GM12864 (cell line): ENCODE data around the gene RBM23.

Experiments used
- DNase-seq: peaks from one replicate; pipeline ENCODE4 v3.0.0-alpha.2; 2011; ENCODE audit warnings: low read depth
- H3K4me3 ChIP-seq: 2 replicates; pipeline ENCODE4 v1.5.1; 2011; ENCODE audit warnings: mild to moderate bottlenecking, low read depth, low read length, control low read depth
- TF ChIP-seq, protein P1 (sequence below): IDR thresholded peaks from 2 replicates; pipeline ENCODE4 v1.5.1; 2011; ENCODE audit warnings: low read depth, mild to moderate bottlenecking, moderate library complexity, low read length, control low read depth, inconsistent platforms; ENCODE audit errors: missing control alignments

Gene RBM23

DNA sequence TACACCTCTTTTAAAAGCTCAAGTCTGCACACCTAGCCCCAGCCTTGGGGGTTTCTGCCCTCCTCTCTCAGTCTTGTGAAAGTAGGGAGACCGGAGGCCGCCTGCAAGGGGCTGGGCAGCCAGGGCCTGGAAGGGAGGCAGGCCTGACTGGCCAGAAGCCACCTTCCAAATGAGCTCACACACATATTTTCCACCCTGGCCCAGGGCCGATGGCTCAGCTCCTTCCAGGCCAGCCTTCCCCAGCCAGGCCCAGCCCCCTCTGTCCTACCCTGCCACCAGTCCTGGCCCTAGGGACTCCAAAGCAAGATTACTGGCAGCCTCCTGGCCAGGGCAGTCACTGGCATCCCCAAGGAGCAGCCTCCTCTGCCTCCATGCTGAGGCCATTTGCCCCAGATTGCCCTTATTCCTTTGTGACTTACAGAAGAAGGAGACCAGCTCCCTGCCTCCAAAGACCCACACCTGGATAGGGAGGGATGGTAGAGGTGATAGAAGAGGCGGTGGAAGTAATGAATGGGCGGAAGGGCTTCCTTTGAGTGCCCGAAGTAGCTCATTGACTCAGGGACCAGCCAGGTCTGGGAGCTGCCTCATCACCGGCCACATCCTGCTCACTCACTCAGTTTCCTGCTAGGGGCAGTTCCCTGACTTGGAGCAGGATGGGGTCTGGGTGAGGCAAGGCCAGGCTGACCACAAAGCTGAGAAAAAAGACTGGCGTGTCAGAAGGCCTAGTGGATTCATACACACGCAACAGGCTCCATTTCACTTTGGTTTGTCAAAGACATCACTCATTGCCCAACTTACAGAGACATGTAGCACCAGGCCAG is 67.8 kb downstream of the RBM23 start:
- TF ChIP-seq, protein P1, sequence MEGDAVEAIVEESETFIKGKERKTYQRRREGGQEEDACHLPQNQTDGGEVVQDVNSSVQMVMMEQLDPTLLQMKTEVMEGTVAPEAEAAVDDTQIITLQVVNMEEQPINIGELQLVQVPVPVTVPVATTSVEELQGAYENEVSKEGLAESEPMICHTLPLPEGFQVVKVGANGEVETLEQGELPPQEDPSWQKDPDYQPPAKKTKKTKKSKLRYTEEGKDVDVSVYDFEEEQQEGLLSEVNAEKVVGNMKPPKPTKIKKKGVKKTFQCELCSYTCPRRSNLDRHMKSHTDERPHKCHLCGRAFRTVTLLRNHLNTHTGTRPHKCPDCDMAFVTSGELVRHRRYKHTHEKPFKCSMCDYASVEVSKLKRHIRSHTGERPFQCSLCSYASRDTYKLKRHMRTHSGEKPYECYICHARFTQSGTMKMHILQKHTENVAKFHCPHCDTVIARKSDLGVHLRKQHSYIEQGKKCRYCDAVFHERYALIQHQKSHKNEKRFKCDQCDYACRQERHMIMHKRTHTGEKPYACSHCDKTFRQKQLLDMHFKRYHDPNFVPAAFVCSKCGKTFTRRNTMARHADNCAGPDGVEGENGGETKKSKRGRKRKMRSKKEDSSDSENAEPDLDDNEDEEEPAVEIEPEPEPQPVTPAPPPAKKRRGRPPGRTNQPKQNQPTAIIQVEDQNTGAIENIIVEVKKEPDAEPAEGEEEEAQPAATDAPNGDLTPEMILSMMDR, result no peak
- no peak overlapping the region for H3K4me3 ChIP-seq
- DNase-seq, result no peak

DNA sequence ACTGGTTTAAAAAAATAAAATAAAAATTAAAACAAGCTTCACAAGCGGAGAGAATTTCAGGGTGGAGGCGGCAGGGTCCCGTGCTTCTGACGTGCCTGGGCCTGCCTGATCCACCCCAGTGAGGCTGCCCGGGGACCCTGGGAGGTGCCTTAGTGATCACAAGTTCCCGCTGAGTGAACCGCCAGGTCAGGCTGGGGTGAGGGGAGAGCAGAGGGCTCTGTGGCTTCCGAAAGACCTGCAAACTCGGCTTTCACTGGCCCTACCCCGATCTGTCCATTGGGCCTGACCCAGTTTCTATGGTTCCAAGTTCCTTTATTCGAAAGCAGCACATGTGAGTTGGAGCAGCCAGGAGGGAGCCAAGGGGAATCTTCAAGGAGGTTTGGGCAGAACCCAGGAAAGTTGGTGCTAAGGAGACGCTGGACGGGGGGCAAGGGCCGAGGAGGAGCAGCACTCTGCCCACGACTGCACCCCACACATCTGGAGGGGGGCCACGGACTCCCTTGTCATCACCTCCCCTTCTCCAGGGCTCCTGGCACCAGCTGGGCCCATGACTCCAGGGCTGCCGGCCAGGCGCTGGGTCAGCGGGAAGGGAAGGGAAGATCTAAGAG is 69.6 kb downstream of the RBM23 start:
- no peak for DNase-seq
- TF ChIP-seq, protein P1, result no peak
- H3K4me3 ChIP-seq, result no peak overlapping the region

DNA sequence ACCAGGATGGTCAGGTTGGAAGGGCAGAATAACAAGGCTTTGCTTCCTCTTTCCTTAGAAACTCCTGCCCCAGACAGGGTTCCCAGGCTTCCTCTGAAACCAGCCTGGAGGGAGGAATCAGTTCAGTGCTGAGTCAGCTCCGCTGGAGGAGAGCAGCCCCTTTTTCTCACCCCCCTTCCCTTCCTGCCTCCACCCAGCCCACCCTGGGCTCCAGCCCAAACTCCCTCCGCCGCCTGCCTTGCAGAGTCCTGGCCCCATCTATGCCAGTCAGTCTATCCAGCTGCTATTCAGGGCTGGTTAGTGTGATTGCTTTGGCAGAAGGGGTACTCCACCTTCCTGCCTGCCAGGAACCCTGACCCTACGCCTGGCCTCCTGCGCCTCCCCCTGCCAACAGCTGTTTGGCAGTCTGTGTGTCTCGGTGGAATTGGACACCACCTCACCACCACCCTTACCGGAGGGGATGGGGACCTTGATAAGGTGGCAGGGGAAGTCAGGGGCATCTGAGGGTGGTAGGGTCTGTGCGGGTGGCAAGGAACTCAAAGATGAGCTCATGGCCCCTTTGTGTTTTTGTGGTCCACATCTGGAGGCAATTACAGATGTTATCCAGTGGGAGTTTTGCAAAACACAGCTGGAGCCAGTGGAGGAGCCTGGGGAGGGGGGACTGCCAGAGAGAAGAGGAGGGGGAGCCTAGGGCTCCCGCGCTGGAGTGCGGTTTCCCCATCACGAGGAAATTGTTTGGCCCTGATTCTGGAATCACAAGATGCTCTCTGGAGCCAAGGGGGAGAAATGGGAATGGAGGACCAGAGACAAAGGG is 70.4 kb downstream of the RBM23 start:
- no peak for DNase-seq

DNA sequence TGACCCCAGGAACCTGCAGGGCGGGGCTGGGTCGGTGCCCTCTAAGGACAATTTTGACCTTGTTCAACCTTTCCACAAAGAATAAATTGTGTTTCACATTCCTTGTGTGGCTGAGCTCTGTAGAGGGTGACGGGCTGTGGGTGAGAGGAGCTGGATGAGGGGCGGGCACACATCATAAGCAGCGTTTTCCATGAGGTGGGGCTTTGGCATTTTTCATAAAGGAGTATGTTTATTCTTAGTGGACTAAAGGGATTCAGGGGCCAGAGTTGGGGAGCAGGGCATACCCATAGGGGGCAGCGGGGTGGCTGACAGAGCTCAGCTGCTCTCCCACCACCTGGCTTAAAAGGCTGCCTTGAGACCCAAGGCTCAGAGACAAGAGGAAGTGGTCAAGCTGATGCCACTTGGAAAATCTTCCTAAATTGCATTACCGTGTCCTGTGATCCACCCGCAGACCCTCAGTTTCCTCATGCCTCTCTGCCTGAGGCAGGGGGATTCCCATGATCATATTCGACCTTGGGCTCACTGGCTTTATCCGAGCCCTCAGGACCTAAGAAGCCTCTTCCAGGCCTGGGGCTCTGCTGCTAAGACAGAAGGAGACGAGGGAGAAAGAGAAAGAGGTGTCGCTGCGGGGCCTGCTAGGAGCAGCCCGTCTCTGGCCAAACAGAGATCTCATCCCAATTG is 71.1 kb downstream of the RBM23 start:
- H3K4me3 ChIP-seq, result no peak overlapping the region
- DNase-seq, result no peak
- TF ChIP-seq, protein P1, result peak; percentile 7

More for the DNA sequence above, 70.4 kb downstream of the RBM23 start:
- H3K4me3 ChIP-seq, result no peak overlapping the region
- TF ChIP-seq, protein P1, result no peak

DNA sequence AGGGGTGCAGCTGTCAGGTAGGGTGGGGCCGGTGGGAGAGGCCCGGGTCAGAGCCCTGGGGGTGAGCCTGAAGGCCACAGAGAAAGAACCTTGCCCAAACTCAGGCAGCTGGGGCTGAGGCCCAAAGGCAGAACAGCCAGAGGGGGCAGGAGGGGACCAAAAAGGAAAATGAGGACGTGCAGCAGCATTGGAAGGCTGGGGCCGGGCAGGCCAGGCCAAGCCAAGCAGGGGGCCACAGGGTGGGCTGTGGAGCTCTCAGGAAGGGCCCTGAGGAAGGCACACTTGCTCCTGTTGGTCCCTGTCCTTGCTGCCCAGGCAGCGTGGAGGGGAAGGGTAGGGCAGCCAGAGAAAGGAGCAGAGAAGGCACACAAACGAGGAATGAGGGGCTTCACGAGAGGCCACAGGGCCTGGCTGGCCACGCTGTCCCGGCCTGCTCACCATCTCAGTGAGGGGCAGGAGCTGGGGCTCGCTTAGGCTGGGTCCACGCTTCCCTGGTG is 72.1 kb downstream of the RBM23 start:
- TF ChIP-seq, protein P1, result no peak

DNA sequence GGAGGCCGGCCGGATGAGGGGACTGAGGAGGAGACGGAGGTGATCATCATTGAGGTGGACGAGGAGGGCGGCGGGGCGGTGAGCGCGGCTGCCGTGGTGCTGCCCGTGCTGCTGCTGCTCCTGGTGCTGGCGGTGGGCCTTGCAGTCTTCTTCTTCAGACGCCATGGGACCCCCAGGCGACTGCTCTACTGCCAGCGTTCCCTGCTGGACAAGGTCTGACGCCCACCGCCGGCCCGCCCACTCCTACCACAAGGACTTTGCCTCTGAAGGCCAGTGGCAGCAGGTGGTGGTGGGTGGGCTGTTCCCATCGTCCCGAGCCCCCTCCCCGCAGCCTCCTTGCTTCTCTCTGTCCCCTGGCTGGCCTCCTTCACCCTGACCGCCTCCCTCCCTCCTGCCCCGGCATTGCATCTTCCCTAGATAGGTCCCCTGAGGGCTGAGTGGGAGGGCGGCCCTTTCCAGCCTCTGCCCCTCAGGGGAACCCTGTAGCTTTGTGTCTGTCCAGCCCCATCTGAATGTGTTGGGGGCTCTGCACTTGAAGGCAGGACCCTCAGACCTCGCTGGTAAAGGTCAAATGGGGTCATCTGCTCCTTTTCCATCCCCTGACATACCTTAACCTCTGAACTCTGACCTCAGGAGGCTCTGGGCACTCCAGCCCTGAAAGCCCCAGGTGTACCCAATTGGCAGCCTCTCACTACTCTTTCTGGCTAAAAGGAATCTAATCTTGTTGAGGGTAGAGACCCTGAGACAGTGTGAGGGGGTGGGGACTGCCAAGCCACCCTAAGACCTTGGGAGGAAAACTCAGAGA is 72.9 kb downstream of the RBM23 start:
- H3K4me3 ChIP-seq, result no peak overlapping the region
- DNase-seq, result no peak
- TF ChIP-seq, protein P1, result no peak

More for the DNA sequence above, 72.1 kb downstream of the RBM23 start:
- no peak for DNase-seq
- H3K4me3 ChIP-seq, result no peak overlapping the region
